KMS-11 (cell line): ENCODE results near the gene NINL.

Experiments used
- H2AFZ ChIP-seq: fragments of 200-600 bp; sonication (generic); 2 replicates; pipeline ENCODE4 v1.6.1; 2016; ENCODE audit warnings: antibody characterized with exemption, mixed run types, low read depth
- H3K27ac ChIP-seq: fragments of 200-600 bp; sonication (generic); 2 replicates; pipeline ENCODE4 v1.6.1; 2016; ENCODE audit warnings: mild to moderate bottlenecking, mixed run types
- H3K27me3 ChIP-seq: fragments of 200-600 bp; sonication (generic); 2 replicates; pipeline ENCODE4 v1.6.1; 2017; ENCODE audit warnings: mild to moderate bottlenecking, low read depth, mixed run types, moderate library complexity; ENCODE audit not compliant: insufficient read depth
- H3K36me3 ChIP-seq: fragments of 200-600 bp; sonication (generic); 2 replicates; pipeline ENCODE4 v1.6.1; 2017; ENCODE audit warnings: mild to moderate bottlenecking, mixed run types; ENCODE audit not compliant: insufficient read depth
- H3K4me1 ChIP-seq: fragments of 200-600 bp; sonication (generic); 2 replicates; pipeline ENCODE4 v1.6.1; 2016; ENCODE audit warnings: mild to moderate bottlenecking, low read depth, mixed run types; ENCODE audit not compliant: poor library complexity, severe bottlenecking
- H3K4me2 ChIP-seq: fragments of 200-600 bp; sonication (generic); 2 replicates; pipeline ENCODE4 v1.7.0; 2016; ENCODE audit warnings: mild to moderate bottlenecking, mixed run types
- H3K4me3 ChIP-seq: fragments of 200-600 bp; sonication (generic); IDR thresholded peaks from 2 replicates; pipeline ENCODE4 v1.6.1; 2017; ENCODE audit warnings: low read depth, low read length, mixed read lengths; ENCODE audit not compliant: insufficient read depth
- H3K79me2 ChIP-seq: fragments of 200-600 bp; sonication (generic); 2 replicates; pipeline ENCODE4 v1.6.1; 2016; ENCODE audit warnings: low read depth, mixed run types; ENCODE audit not compliant: insufficient read depth
- H3K9ac ChIP-seq: fragments of 200-600 bp; sonication (generic); 2 replicates; pipeline ENCODE4 v1.6.1; 2016; ENCODE audit warnings: mild to moderate bottlenecking, mixed run types
- H4K20me1 ChIP-seq: fragments of 200-600 bp; sonication (generic); 2 replicates; pipeline ENCODE4 v1.6.1; 2016; ENCODE audit warnings: mild to moderate bottlenecking, mixed run types; ENCODE audit not compliant: insufficient read depth
- CTCF ChIP-seq: fragments of 200-600 bp; sonication (generic); conservative IDR thresholded peaks from 2 replicates; pipeline ENCODE4 v1.6.1; 2017; ENCODE audit warnings: low read depth, mild to moderate bottlenecking, antibody characterized with exemption, low read length, moderate library complexity, mixed read lengths

The NINL gene

GRCh38 chr20:25439328-25439727 is 146.0 kb downstream of the NINL start:
- H3K79me2 ChIP-seq: no peaks in the 10 kb centered on the region
- no peak overlapping the region for H3K27ac ChIP-seq
- no peak overlapping the region for H3K4me3 ChIP-seq
- H3K36me3 ChIP-seq: no peaks in the 10 kb centered on the region
- no peaks in the 10 kb centered on the region for H3K27me3 ChIP-seq
- peaks cover 6% of the 10 kb centered on the region for H3K4me1 ChIP-seq
- no peak for TF ChIP-seq CTCF
- no peak overlapping the region for H3K9ac ChIP-seq
- no peak overlapping the region for H3K4me2 ChIP-seq
- H4K20me1 ChIP-seq: no peaks in the 10 kb centered on the region
- H2AFZ ChIP-seq: no peak overlapping the region

- Histone ChIP-seq H3K4me1 (peaks cover 6% of the 10 kb centered on the region), H3K27me3 (no peaks in the 10 kb centered on the region), H3K36me3 (no peaks in the 10 kb centered on the region), H3K4me2 (no peak overlapping the region), H2AFZ (no peak overlapping the region), H3K27ac (no peak overlapping the region), H3K9ac (no peak overlapping the region), H3K79me2 (no peaks in the 10 kb centered on the region), H4K20me1 (no peaks in the 10 kb centered on the region), H3K4me3 (no peak overlapping the region)
- TF ChIP-seq CTCF: no peak
Measured at GRCh38 chr20:25437153-25437581, 148.2 kb downstream of the NINL start.

GRCh38 chr20:25424536-25424935 is 160.8 kb downstream of the NINL start:
- H3K79me2 ChIP-seq: no peaks in the 10 kb centered on the region
- no peaks in the 10 kb centered on the region for H4K20me1 ChIP-seq
- H3K36me3 ChIP-seq: no peaks in the 10 kb centered on the region
- no peak overlapping the region for H3K27ac ChIP-seq
- no peak for TF ChIP-seq CTCF
- H2AFZ ChIP-seq: no peak overlapping the region
- H3K4me3 ChIP-seq: no peak overlapping the region
- H3K9ac ChIP-seq: no peak overlapping the region
- no peaks in the 10 kb centered on the region for H3K27me3 ChIP-seq
- H3K4me2 ChIP-seq: no peak overlapping the region
- H3K4me1 ChIP-seq: no peaks in the 10 kb centered on the region

DNA sequence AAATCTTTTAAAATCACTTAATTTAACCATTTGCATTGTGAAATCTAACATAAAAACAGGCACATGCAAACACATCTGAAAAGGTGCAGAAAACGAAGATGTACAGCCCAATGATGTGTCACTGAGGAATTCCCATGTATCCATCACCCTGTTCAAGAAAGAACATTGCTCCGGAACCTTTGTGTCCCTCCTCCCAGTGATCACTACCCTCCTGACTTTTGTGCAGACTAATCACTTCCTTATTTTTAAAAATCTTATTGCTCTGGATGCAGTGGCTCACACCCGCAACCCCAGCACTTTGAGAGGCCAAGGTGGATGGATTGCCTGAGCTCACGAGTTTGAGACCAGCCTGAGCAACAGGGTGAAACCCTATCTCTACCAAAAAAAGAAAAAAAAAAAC is 163.3 kb downstream of the NINL start:
- H3K4me3 ChIP-seq: no peak overlapping the region
- H2AFZ ChIP-seq: no peak overlapping the region
- no peak overlapping the region for H3K27ac ChIP-seq
- H3K4me1 ChIP-seq: no peaks in the 10 kb centered on the region
- H3K4me2 ChIP-seq: no peak overlapping the region
- no peaks in the 10 kb centered on the region for H3K79me2 ChIP-seq
- TF ChIP-seq CTCF: no peak
- no peaks in the 10 kb centered on the region for H4K20me1 ChIP-seq
- H3K27me3 ChIP-seq: no peaks in the 10 kb centered on the region
- no peak overlapping the region for H3K9ac ChIP-seq
- no peaks in the 10 kb centered on the region for H3K36me3 ChIP-seq

DNA sequence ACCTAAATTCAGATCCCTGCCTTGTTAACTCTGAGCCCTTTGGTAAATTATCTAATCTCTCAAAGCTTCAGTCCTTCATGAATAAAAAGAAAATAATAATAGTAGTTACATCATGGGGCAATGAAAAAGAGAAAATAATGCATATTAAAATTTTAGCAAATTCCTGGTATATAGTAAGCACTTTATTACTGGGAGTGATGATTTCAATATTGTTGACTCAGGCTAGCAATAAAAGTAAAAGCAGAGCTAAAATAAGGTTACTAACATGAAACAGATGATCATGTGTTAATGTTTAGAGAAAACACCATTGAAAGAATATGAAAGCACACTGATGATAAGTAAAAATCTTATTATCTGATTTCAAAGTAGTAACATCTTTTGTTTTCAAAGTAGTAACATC is 164.2 kb downstream of the NINL start:
- H3K36me3 ChIP-seq: no peaks in the 10 kb centered on the region
- TF ChIP-seq CTCF: no peak
- no peaks in the 10 kb centered on the region for H3K27me3 ChIP-seq
- H3K27ac ChIP-seq: no peak overlapping the region
- H3K79me2 ChIP-seq: no peaks in the 10 kb centered on the region
- H3K9ac ChIP-seq: no peak overlapping the region
- H3K4me2 ChIP-seq: no peak overlapping the region
- H2AFZ ChIP-seq: no peak overlapping the region
- H4K20me1 ChIP-seq: no peaks in the 10 kb centered on the region
- no peaks in the 10 kb centered on the region for H3K4me1 ChIP-seq
- H3K4me3 ChIP-seq: no peak overlapping the region
